ENCODE results near the gene RTEL1.

The RTEL1 gene

DNA sequence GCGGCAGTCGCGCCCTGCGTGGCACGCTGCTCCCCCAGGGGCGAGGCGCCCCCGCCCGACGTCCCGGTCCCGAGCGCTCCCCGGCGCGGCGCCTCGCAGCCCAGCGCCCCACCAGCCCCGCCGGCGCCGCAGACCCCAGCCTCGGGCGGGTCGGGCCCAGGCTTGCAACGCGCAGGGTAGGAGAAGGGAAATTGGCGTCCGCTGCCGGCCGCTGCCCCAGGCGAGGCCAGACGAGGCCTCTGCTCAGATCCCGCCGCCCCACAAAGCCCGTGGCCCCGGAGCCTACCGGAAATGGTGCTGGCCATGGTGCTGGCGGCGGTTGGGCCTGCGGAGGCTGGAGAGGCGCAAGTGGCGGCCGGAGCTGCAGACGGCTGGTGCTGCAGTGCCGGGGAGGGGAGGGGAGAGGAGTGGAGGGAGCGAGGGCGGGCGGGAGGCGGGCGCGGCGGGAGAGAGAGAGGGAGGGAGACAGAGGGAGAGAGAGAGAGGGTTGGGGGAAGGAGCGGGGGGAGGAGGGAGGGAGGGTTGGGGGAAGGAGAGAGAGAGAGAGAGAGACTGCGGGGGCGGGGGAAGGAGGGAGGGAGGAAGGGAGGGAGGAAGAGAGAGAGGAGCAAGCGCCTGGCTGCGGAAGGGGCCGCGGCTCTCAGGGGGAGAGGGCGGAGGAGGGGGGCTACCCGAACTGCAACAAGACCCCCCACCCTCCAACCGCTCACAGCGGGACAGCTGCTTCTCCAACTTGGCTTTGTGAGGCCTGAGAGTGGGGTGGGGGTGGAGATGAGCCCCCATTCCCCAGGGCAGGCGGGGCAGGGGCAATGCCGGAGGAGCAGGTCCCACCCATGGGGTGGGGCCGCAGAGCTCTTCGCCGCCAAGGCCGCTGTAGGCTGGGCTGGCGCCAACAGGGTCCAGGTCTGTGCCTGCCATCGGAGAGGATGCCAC lies 4.8 kb upstream of the RTEL1 start, which contains the start of gene STMN3 (continued):
- TF ChIP-seq ZNF76 (tag by site-specific recombination; IDR thresholded peaks at IDR 0.05; ENCODE audit: borderline replicate concordance, low read depth), result peak; percentile 58; the same call in 1 of the 2 replicates
- peak; percentile 61; the same call in 1 of the 2 replicates for TF ChIP-seq ZNF24 (tag by site-specific recombination; IDR thresholded peaks at IDR 0.05)
- peak; percentile 70; the same call in 1 of the 2 replicates for TF ChIP-seq ZXDB (tag by site-specific recombination; IDR thresholded peaks at IDR 0.05)
- TF ChIP-seq ZSCAN30 (tag by site-specific recombination; IDR thresholded peaks at IDR 0.05), result peak; percentile 79
- TF ChIP-seq, protein P1, sequence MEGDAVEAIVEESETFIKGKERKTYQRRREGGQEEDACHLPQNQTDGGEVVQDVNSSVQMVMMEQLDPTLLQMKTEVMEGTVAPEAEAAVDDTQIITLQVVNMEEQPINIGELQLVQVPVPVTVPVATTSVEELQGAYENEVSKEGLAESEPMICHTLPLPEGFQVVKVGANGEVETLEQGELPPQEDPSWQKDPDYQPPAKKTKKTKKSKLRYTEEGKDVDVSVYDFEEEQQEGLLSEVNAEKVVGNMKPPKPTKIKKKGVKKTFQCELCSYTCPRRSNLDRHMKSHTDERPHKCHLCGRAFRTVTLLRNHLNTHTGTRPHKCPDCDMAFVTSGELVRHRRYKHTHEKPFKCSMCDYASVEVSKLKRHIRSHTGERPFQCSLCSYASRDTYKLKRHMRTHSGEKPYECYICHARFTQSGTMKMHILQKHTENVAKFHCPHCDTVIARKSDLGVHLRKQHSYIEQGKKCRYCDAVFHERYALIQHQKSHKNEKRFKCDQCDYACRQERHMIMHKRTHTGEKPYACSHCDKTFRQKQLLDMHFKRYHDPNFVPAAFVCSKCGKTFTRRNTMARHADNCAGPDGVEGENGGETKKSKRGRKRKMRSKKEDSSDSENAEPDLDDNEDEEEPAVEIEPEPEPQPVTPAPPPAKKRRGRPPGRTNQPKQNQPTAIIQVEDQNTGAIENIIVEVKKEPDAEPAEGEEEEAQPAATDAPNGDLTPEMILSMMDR (tag by site-specific recombination; IDR thresholded peaks at IDR 0.05), result no peak
- no peak for TF ChIP-seq ZNF138 (tag by site-specific recombination; IDR thresholded peaks at IDR 0.05; ENCODE audit: borderline replicate concordance)
- TF ChIP-seq, protein P2, sequence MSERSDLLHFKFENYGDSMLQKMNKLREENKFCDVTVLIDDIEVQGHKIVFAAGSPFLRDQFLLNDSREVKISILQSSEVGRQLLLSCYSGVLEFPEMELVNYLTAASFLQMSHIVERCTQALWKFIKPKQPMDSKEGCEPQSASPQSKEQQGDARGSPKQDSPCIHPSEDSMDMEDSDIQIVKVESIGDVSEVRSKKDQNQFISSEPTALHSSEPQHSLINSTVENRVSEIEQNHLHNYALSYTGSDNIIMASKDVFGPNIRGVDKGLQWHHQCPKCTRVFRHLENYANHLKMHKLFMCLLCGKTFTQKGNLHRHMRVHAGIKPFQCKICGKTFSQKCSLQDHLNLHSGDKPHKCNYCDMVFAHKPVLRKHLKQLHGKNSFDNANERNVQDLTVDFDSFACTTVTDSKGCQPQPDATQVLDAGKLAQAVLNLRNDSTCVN (tag by site-specific recombination; optimal IDR thresholded peaks at IDR 0.05), result peak; percentile 43
- TF ChIP-seq, protein P3, sequence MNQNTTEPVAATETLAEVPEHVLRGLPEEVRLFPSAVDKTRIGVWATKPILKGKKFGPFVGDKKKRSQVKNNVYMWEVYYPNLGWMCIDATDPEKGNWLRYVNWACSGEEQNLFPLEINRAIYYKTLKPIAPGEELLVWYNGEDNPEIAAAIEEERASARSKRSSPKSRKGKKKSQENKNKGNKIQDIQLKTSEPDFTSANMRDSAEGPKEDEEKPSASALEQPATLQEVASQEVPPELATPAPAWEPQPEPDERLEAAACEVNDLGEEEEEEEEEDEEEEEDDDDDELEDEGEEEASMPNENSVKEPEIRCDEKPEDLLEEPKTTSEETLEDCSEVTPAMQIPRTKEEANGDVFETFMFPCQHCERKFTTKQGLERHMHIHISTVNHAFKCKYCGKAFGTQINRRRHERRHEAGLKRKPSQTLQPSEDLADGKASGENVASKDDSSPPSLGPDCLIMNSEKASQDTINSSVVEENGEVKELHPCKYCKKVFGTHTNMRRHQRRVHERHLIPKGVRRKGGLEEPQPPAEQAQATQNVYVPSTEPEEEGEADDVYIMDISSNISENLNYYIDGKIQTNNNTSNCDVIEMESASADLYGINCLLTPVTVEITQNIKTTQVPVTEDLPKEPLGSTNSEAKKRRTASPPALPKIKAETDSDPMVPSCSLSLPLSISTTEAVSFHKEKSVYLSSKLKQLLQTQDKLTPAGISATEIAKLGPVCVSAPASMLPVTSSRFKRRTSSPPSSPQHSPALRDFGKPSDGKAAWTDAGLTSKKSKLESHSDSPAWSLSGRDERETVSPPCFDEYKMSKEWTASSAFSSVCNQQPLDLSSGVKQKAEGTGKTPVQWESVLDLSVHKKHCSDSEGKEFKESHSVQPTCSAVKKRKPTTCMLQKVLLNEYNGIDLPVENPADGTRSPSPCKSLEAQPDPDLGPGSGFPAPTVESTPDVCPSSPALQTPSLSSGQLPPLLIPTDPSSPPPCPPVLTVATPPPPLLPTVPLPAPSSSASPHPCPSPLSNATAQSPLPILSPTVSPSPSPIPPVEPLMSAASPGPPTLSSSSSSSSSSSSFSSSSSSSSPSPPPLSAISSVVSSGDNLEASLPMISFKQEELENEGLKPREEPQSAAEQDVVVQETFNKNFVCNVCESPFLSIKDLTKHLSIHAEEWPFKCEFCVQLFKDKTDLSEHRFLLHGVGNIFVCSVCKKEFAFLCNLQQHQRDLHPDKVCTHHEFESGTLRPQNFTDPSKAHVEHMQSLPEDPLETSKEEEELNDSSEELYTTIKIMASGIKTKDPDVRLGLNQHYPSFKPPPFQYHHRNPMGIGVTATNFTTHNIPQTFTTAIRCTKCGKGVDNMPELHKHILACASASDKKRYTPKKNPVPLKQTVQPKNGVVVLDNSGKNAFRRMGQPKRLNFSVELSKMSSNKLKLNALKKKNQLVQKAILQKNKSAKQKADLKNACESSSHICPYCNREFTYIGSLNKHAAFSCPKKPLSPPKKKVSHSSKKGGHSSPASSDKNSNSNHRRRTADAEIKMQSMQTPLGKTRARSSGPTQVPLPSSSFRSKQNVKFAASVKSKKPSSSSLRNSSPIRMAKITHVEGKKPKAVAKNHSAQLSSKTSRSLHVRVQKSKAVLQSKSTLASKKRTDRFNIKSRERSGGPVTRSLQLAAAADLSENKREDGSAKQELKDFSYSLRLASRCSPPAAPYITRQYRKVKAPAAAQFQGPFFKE (tag by site-specific recombination; IDR thresholded peaks at IDR 0.05; ENCODE audit: borderline replicate concordance), result no peak

DNA sequence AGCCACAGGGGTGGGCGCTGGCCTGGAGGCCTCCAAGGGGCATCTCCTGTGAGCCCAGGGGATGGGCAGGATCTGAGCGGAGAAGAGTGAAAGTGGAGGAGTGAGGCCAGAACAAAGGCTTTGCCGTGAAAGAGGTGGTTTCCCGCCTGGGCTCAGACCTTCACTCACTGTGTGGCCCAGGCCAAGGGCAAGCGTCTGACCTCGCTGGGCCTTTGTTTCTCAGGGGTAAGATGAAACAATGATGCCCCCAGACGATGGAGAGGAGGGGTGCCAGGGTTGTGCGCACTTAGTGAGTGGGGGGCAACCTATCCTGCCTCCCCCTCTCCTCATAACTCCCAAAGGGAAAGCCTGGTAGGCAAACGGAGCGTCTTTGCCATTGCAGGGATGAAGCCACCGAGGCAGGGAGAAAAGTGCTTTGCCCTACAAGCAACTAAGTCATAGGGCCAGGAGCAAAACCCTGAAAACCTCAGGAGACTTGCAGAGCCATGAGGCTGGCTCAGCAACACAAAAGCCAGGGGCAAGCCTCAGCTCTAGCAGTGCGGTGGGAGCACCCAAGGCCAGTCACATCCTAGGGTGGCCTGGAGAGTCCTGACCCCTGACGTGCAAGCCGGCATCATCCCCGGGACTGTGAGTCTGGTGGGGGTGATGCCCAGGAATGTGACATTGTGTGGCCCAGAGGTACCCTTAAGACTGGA lies 4.0 kb upstream of the RTEL1 start:
- ChIA-PET CTCF (no interaction called here), POLR2A (interaction anchor here (1.0 to 1.5 kb wide), 5 partner anchors 8 to 80 kb away, joined by 3 to 17 read pairs (median 5); partner anchors contain the start of genes ARFRP1, GMEB2, HELZ2 and ZGPAT)
- Histone ChIP-seq H3K4me3 (ENCODE audit: low read depth, low read length) (no peak overlapping the region), H3K27ac (ENCODE audit: extremely low read depth, low read depth, low read length) (no peak overlapping the region; the same call in 1 of the 2 replicates), H3K4me1 (ENCODE audit: control insufficient read depth, insufficient read depth, low read length) (no peaks in the 10 kb centered on the region; the same call in 1 of the 2 replicates), H3K9me3 (ENCODE audit: control insufficient read depth, insufficient read depth, low read depth, low read length) (no peaks in the 10 kb centered on the region), H3K36me3 (ENCODE audit: control insufficient read depth in 2 of 2, insufficient read depth in 1 of 2, low read length in 2 of 2) (no peaks in the 10 kb centered on the region)
- TF ChIP-seq ZNF776 (tag by site-specific recombination; IDR thresholded peaks at IDR 0.05; ENCODE audit: borderline replicate concordance) (no peak), SALL2 (tag by site-specific recombination; IDR thresholded peaks at IDR 0.05; ENCODE audit: borderline replicate concordance) (no peak), ZNF266 (tag by site-specific recombination; IDR thresholded peaks at IDR 0.05; ENCODE audit: low read depth) (no peak), SETDB1 (IDR thresholded peaks at IDR 0.05; ENCODE audit: insufficient read length, low read length) (no peak), ZNF747 (tag by site-specific recombination; IDR thresholded peaks at IDR 0.05) (no peak), PRDM1 (tag by site-specific recombination; IDR thresholded peaks at IDR 0.05) (0 out of 2 replicates have a peak, but pooled peaks have one; percentile 34), ZNF600 (tag by site-specific recombination; IDR thresholded peaks at IDR 0.05) (peak; percentile 43), ZNF311 (tag by site-specific recombination; IDR thresholded peaks at IDR 0.05; ENCODE audit: borderline replicate concordance) (no peak), ZNF223 (tag by site-specific recombination; IDR thresholded peaks at IDR 0.05) (no peak), ZNF530 (tag by site-specific recombination; IDR thresholded peaks at IDR 0.05; ENCODE audit: low read depth) (no peak), ZNF175 (tag by site-specific recombination; IDR thresholded peaks at IDR 0.05) (no peak), ZBTB20 (tag by site-specific recombination; IDR thresholded peaks at IDR 0.05) (no peak)
- TF ChIP-seq, protein P4, sequence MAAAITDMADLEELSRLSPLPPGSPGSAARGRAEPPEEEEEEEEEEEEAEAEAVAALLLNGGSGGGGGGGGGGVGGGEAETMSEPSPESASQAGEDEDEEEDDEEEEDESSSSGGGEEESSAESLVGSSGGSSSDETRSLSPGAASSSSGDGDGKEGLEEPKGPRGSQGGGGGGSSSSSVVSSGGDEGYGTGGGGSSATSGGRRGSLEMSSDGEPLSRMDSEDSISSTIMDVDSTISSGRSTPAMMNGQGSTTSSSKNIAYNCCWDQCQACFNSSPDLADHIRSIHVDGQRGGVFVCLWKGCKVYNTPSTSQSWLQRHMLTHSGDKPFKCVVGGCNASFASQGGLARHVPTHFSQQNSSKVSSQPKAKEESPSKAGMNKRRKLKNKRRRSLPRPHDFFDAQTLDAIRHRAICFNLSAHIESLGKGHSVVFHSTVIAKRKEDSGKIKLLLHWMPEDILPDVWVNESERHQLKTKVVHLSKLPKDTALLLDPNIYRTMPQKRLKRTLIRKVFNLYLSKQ (tag by site-specific recombination; IDR thresholded peaks at IDR 0.05; ENCODE audit: borderline replicate concordance), result no peak

Data from HEK293 (cell line).